Activated gamma-delta T cell treated with Interleukin-2 at 50 U/mL for 16 hours (primary cell): ENCODE results near the gene CCDC88B.

ENCODE experiments used
- DNase-seq: peaks from one replicate; pipeline ENCODE4 v3.0.0-alpha.2; 2020

The CCDC88B gene

GRCh38 chr11:64343767-64344559 lies 4.0 kb downstream of the CCDC88B start:
- no peak for DNase-seq

GRCh38 chr11:64344787-64345186 lies 4.8 kb downstream of the CCDC88B start:
- DNase-seq = no peak

- no peak for DNase-seq
These were observed 7.3 kb downstream of the CCDC88B start for GRCh38 chr11:64347193-64347867.

GRCh38 chr11:64348383-64349024 lies 8.5 kb downstream of the CCDC88B start:
- DNase-seq = no peak

GRCh38 chr11:64349025-64349387 lies 9.0 kb downstream of the CCDC88B start:
- DNase-seq = no peak

- no peak for DNase-seq
These were observed 9.4 kb downstream of the CCDC88B start for GRCh38 chr11:64349404-64349803.

GRCh38 chr11:64351136-64351631 lies 11.2 kb downstream of the CCDC88B start:
- DNase-seq = no peak

- DNase-seq = no peak
These were observed 12.3 kb downstream of the CCDC88B start for GRCh38 chr11:64352099-64352994.

- DNase-seq = no peak
These were observed 13.2 kb downstream of the CCDC88B start for GRCh38 chr11:64352995-64353714.

GRCh38 chr11:64353715-64354506 lies 13.9 kb downstream of the CCDC88B start:
- DNase-seq = no peak

GRCh38 chr11:64355078-64355940 lies 15.3 kb downstream of the CCDC88B start:
- peak; percentile 38 for DNase-seq

- no peak for DNase-seq
These were observed 16.8 kb downstream of the CCDC88B start for GRCh38 chr11:64356498-64357411.

- DNase-seq = no peak
These were observed 17.4 kb downstream of the CCDC88B start for GRCh38 chr11:64357446-64357845.

GRCh38 chr11:64357904-64358535 lies 18.0 kb downstream of the CCDC88B start:
- DNase-seq = peak; percentile 58

GRCh38 chr11:64358536-64358906 lies 18.5 kb downstream of the CCDC88B start:
- DNase-seq = no peak

- peak; percentile 33 for DNase-seq
These were observed 19.1 kb downstream of the CCDC88B start, which contains the start of gene RPS6KA4 for GRCh38 chr11:64358907-64359711. RPS6KA4 (plus strand) TSS chr11:64359162; CDS start chr11:64359236, 74 bp downstream.

- DNase-seq = no peak
These were observed 19.9 kb downstream of the CCDC88B start for GRCh38 chr11:64359712-64360445.
